NCI-H2196 treated with DMSO at 0.1 percent for 48 hours (cell line): ENCODE measurements around the gene COL25A1.
A peak's percentile ranks its signal among the peaks of the same experiment; 100 is the strongest.
"Not testable (repeated sequence)": the region's sequence is repeated elsewhere in the genome, so short reads cannot be mapped to it uniquely, and the experiment has no call there.

Source experiments
- DNase-seq: peaks from one replicate; lab custom pipeline; 2025; ENCODE audit not compliant: unreplicated experiment; lab: John Stamatoyannopoulos, UW

COL25A1 gene

GRCh38 chr4:108881986-108882385 is 420.5 kb downstream of the COL25A1 start:
- no peak for DNase-seq

GRCh38 chr4:108881190-108881589 is 421.3 kb downstream of the COL25A1 start:
- no peak for DNase-seq

- DNase-seq: no peak
These were observed 423.7 kb downstream of the COL25A1 start for GRCh38 chr4:108878806-108879205.

- DNase-seq: no peak
These were observed 424.6 kb downstream of the COL25A1 start for GRCh38 chr4:108877821-108878220.

- DNase-seq: no peak
These were observed 427.7 kb downstream of the COL25A1 start for GRCh38 chr4:108874806-108875205.

GRCh38 chr4:108869970-108870369 is 432.5 kb downstream of the COL25A1 start:
- DNase-seq: not testable (repeated sequence)

GRCh38 chr4:108868606-108869227 is 433.7 kb downstream of the COL25A1 start:
- no peak for DNase-seq

GRCh38 chr4:108867476-108867875 is 435.0 kb downstream of the COL25A1 start:
- no peak for DNase-seq

- DNase-seq: no peak
These were observed 441.1 kb downstream of the COL25A1 start for GRCh38 chr4:108861334-108861733.

- no peak for DNase-seq
These were observed 447.7 kb downstream of the COL25A1 start for GRCh38 chr4:108854786-108855185.

GRCh38 chr4:108852691-108853090 is 449.8 kb downstream of the COL25A1 start:
- DNase-seq: no peak

- no peak for DNase-seq
These were observed 451.1 kb downstream of the COL25A1 start for GRCh38 chr4:108851366-108851765.

- no peak for DNase-seq
These were observed 452.2 kb downstream of the COL25A1 start for GRCh38 chr4:108850219-108850649.

- DNase-seq: no peak
These were observed 452.8 kb downstream of the COL25A1 start for GRCh38 chr4:108849611-108850168.

- no peak for DNase-seq
These were observed 455.9 kb downstream of the COL25A1 start for GRCh38 chr4:108846568-108846967.

- DNase-seq: no peak
These were observed 462.0 kb downstream of the COL25A1 start for GRCh38 chr4:108840426-108840975.

GRCh38 chr4:108839333-108839732 is 463.1 kb downstream of the COL25A1 start:
- DNase-seq: no peak

- no peak for DNase-seq
These were observed 464.0 kb downstream of the COL25A1 start for GRCh38 chr4:108838451-108838850.

- DNase-seq: peak; percentile 1
These were observed 467.5 kb downstream of the COL25A1 start for GRCh38 chr4:108834835-108835384.

- no peak for DNase-seq
These were observed 468.2 kb downstream of the COL25A1 start for GRCh38 chr4:108834166-108834834.

GRCh38 chr4:108833046-108833445 is 469.4 kb downstream of the COL25A1 start:
- no peak for DNase-seq

GRCh38 chr4:108831886-108832285 is 470.6 kb downstream of the COL25A1 start:
- no peak for DNase-seq
